ENCODE measurements around the gene CHCHD3. TPM values are rescaled to one million over a fixed set of nuclear protein-coding genes. Genes with fewer than 3 reads are reported as not detected.

Gene CHCHD3
- total RNA-seq, 4 donors from 2014 or later = 54.0 to 88.6 (median 61.3) TPM

GRCh38 chr7:132991615-132992587 is 90.0 kb downstream of the CHCHD3 start:
- no peak overlapping the region for H3K27ac ChIP-seq
- H3K4me3 ChIP-seq = no peak overlapping the region
- no peaks in the 10 kb centered on the region for H3K27me3 ChIP-seq
- H3K36me3 ChIP-seq = no peaks in the 10 kb centered on the region
- peaks cover 0 to 4% (median 0%) of the 10 kb centered on the region in 3 donors for H3K4me1 ChIP-seq
- TF ChIP-seq POLR2A (IDR thresholded peaks at IDR 0.05) (no peak), POLR2AphosphoS5 (IDR thresholded peaks at IDR 0.05) (no peak), CTCF (IDR thresholded peaks at IDR 0.05) (no peak), EP300 (IDR thresholded peaks at IDR 0.05) (no peak)
- no peaks in the 10 kb centered on the region for H3K9me3 ChIP-seq
- WGBS, 2 donors (ENCODE audit: low coverage in 1 of 2) = 63 to 80% methylated on average over 3 to 6 of the region's 9 CpGs
- ATAC-seq = no peak

DNA sequence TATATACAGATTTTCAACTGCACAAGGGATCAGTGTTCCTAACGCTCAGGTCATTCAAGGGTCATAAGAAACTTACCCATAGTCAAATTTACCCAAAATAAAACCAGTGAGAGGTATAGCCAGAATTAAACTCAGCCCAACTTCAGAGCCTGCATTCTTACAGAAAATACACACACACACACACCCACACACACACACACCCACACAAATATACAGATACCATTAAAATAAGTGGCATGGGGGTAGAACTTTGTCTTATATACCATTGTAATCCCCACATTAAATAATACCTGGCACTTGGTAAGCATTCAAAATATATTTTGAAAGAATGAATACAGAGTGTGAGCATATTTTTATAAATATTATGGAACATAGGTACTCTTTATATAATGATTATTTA is 93.8 kb downstream of the CHCHD3 start:
- 82 to 85% methylated on average over 1 of the region's 1 CpG for WGBS, 2 donors (ENCODE audit: low coverage in 1 of 2)
- no peak for ATAC-seq
- no peak for TF ChIP-seq EP300 (IDR thresholded peaks at IDR 0.05)
- TF ChIP-seq POLR2AphosphoS5 (IDR thresholded peaks at IDR 0.05) = no peak
- TF ChIP-seq CTCF (IDR thresholded peaks at IDR 0.05) = no peak
- TF ChIP-seq POLR2A (IDR thresholded peaks at IDR 0.05) = no peak
- Histone ChIP-seq H3K27ac (no peak overlapping the region), H3K4me1 (peaks cover 0 to 4% (median 0%) of the 10 kb centered on the region in 3 donors), H3K9me3 (no peaks in the 10 kb centered on the region), H3K27me3 (no peaks in the 10 kb centered on the region), H3K36me3 (no peaks in the 10 kb centered on the region), H3K4me3 (no peak overlapping the region)

GRCh38 chr7:132980402-132980801 is 101.5 kb downstream of the CHCHD3 start:
- TF ChIP-seq EP300 (IDR thresholded peaks at IDR 0.05) (no peak), POLR2AphosphoS5 (IDR thresholded peaks at IDR 0.05) (no peak), POLR2A (IDR thresholded peaks at IDR 0.05) (no peak), CTCF (IDR thresholded peaks at IDR 0.05) (no peak)
- ATAC-seq = no peak
- no peak overlapping the region for H3K27ac ChIP-seq
- peaks cover 0 to 13% (median 0%) of the 10 kb centered on the region in 3 donors for H3K4me1 ChIP-seq
- no peaks in the 10 kb centered on the region for H3K9me3 ChIP-seq
- 80 to 100% methylated on average over 1 of the region's 1 CpG for WGBS, 2 donors (ENCODE audit: low coverage in 1 of 2)
- no peak overlapping the region for H3K4me3 ChIP-seq
- H3K36me3 ChIP-seq = no peaks in the 10 kb centered on the region
- no peaks in the 10 kb centered on the region for H3K27me3 ChIP-seq

- H3K27me3 ChIP-seq = no peaks in the 10 kb centered on the region
- no peaks in the 10 kb centered on the region for H3K9me3 ChIP-seq
- no peak overlapping the region for H3K27ac ChIP-seq
- peaks cover 0 to 6% of the 10 kb centered on the region in 2 donors for H3K36me3 ChIP-seq
- no peak for ATAC-seq
- H3K4me3 ChIP-seq = no peak overlapping the region
- peaks cover 0 to 13% (median 0%) of the 10 kb centered on the region in 3 donors for H3K4me1 ChIP-seq
- TF ChIP-seq POLR2A (IDR thresholded peaks at IDR 0.05) (no peak), CTCF (IDR thresholded peaks at IDR 0.05) (no peak), POLR2AphosphoS5 (IDR thresholded peaks at IDR 0.05) (no peak), EP300 (IDR thresholded peaks at IDR 0.05) (no peak)
These were observed 102.4 kb downstream of the CHCHD3 start for GRCh38 chr7:132979524-132979923.

- Histone ChIP-seq H3K27ac (no peak overlapping the region), H3K27me3 (no peaks in the 10 kb centered on the region), H3K9me3 (no peaks in the 10 kb centered on the region), H3K4me3 (no peak overlapping the region), H3K36me3 (peaks cover 0 to 29% of the 10 kb centered on the region in 2 donors), H3K4me1 (peaks cover 0 to 13% (median 0%) of the 10 kb centered on the region in 3 donors)
- TF ChIP-seq POLR2AphosphoS5 (IDR thresholded peaks at IDR 0.05) (no peak), POLR2A (IDR thresholded peaks at IDR 0.05) (no peak), CTCF (IDR thresholded peaks at IDR 0.05) (no peak), EP300 (IDR thresholded peaks at IDR 0.05) (no peak)
- WGBS, 2 donors (ENCODE audit: low coverage in 1 of 2) = 84 to 96% methylated on average over 1 of the region's 1 CpG
- no peak for ATAC-seq
These were observed 104.7 kb downstream of the CHCHD3 start for GRCh38 chr7:132977234-132977633.
